GM18508 (cell line): ENCODE measurements around the gene DUOX2.

ENCODE experiments used
- ATAC-seq: cut with Tn5 transposase; IDR thresholded peaks from one replicate; pipeline ENCODE4 v1.9.1; 2021; ENCODE audit warnings: moderate number of reproducible peaks; ENCODE audit not compliant: insufficient read depth, unreplicated experiment

The DUOX2 gene

GRCh38 chr15:45121020-45121419 is 7.0 kb upstream of the DUOX2 start:
- no peak for ATAC-seq

- no peak for ATAC-seq
Measured at GRCh38 chr15:45120081-45120972, 6.4 kb upstream of the DUOX2 start.

DNA sequence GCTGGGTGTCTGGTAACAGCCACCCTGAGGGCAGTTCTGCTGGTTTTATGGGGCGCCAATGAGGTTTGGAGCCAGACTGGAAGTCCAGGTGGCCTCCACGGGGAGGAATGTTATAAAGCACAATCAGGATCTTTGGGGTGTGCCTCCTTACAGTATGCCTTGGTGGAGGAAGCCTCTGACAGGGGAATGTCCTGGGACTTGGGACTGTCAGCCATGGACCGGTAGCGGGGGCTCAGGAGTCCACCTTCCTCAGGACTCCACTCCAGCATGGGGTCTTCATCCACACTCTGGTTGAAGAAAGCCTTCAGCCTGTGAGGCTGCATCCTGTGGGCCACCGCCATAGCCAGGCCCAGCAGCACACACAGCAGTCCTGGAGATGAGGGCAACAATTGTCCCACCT is 5.0 kb upstream of the DUOX2 start:
- no peak for ATAC-seq

- peak; percentile 84 for ATAC-seq
Measured at GRCh38 chr15:45118131-45118588, 4.2 kb upstream of the DUOX2 start.

- ATAC-seq, result peak; percentile 6
Measured at GRCh38 chr15:45117308-45118130, 3.5 kb upstream of the DUOX2 start.

GRCh38 chr15:45116482-45117307 is 2.7 kb upstream of the DUOX2 start:
- ATAC-seq, result no peak

DNA sequence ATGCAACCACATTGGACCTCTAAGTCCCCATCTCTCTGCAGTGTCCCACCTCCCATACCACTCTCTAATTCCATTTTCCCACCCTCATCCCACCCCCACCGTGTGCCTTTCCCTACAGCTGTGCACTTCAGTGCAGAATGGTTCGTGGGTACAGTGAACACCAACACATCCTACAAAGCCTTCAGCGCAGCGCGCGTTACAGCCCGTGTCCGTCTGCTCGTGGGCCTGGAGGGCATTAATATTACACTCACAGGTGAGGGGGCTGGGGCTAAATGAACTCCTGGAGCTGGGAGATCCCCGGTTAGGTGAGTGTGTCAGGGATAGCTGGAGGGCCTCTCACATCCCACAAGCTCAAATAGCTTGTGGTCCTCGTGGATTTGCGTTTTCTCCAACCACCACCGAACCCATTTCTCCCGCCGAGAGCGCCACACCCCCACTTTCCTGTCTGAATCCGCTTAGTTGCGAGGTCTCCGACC is 2.1 kb upstream of the DUOX2 start:
- ATAC-seq, result no peak

- no peak for ATAC-seq
Measured at GRCh38 chr15:45115312-45115820, 1.4 kb upstream of the DUOX2 start.

- ATAC-seq, result no peak
Measured at GRCh38 chr15:45114751-45115085, 746 bp upstream of the DUOX2 start.

DNA sequence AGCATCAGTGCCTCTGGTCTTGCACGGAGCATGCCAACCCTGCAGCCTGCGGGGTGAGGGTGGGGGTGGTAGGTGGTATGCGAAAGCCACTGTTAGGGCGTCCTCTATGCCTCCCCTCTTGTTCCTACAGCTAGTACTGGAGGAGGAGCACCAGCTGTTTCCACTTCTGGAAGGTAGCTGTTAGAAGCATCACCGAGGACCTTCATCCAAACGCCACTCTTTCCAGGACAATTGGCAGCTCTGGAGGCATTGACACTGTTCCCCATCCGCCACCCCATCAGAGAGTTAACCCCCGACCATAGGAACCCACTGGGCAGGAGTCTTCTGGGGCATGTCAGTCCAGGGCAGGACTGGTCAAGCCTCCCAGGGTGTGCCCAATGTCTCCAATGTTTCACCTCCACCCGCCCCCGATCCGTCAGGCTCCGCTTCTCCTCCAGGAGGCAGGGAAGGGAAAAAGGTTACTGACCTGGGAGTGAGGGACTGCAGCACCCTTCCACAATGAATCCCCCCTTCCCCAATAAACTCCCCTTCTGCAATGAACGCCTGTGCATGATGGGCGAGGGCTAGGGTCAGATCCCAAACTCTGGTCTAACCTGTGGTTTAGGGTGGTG is 487 bp downstream of the DUOX2 start:
- ATAC-seq, result no peak

DNA sequence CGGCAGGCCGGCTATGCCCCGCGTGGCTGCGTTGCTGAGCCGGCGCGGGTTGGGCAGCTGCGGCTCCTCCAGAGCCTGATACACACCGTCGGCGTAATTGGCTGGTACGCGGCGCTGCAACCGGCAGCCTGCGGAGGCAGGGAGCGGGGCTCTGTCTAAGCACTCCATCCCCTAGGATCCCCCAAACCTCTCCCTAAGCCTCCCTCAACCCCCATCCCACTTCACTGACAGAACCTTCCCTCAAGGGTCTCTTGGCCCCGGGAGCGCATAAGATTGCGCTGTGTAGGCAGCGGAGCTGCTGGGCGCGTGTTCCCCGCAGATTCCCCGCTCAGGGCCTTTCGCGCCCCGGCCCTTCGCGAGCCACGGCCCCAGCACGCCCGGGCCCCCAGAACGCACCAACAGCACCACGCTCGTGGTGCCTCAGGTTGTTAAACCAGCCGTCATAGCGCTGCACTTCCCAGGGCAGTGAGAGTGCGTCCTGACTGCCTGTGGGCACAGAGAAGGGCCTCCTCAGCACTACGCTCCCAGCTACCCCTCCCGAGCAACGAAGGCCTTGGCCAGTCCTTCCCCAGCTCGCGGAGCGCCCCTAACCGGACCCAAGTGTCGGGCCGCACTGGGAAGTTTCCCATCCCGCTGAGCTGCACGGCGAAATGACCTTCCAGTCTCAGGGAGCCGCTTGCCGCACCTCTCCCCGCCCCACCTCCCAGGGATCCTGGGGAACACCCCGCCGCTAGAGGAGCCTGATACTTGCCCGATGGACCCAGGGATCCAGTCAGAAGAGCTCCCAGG is 1.2 kb downstream of the DUOX2 start:
- no peak for ATAC-seq

DNA sequence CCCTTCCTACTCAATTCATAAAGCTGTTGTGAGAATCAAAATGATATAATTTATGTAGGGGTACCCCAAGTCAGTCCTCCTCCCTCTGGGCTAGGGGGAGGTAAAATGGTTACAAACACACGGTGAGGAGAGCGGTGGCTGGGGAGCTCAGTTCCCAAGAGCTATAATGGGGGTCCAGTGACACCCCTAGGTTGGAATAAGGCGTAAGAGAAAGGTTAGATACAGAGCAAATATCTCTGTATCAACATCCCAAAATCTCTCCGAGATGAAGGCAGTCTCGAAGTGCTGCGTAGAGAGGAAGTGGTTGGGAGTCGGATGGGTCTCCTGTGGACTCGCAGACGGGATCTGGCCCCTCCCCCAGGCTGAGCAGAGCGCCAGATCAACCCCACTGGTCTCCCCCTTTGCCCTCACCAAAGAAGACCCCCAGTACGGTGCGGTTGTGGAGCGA is 1.8 kb downstream of the DUOX2 start:
- no peak for ATAC-seq

DNA sequence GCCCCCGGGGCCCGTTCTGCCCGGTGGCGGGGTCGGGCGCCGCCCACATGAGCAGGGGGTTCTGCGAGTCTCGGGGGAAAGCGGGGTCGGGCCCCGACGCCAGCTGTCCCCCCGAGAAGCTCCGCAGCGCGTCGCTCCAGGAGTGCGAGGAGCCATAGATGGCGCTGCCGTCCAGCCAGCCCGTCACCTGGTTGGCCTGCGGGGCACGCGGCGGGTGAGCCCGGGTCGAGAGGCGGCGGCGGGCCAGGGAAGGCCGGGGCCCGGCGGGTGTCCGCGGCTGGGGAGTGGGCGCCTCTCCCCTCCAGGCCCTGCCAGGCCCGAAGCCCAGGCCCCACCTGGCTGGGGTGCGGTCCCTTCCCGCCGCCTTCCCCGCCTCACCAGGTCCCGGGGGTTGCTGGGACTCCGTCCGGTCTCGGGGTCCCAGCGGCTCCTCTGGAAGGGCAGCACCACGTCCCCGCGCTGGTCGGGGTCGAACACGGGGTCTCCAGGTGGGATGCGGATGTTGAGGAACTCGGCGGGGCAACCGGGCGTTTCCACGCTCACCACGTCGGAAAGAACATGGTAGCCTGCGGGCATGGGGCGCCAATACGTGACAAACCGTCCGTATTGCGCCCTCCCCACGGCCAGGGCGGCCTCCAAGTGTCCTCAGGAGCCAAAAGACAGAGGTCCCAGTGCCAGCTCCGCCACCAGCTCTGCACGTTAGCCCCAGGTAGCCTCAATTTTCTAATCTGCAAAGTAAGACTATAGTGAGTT is 2.4 kb downstream of the DUOX2 start:
- ATAC-seq, result no peak

GRCh38 chr15:45110256-45110820 is 3.6 kb downstream of the DUOX2 start:
- ATAC-seq, result no peak

DNA sequence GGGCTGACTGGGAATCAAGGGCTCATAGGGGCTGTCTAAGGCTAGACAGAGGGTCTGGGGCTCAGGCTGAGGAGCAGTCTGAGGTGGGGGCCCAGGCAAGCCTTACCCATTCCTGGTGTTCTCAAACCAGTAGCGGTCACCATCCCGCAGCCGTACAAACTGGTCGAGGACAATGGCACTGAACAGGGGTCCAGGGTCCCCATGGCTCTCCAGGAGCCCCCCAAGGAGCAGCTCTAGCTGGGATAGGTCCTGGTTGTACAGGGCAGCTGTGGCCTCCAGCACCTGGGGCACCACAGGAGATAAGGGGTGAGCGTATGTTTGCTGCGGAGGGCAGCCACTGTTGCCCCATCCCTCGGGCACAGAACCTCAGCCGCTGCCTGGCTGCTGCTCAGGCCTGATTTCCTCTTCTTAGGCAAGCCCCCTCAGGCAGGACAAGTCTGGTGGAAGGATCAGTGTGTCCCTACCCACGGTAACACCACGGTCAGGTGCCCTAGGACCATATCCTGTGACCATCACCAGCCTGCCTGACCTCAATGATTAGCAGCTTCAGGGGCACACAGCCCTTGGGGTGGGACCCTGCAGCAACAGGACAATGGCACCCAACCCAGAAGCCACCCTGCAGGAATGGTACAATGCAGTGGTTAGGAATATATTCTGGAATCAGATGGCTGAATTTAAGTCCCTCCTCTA is 5.9 kb downstream of the DUOX2 start:
- no peak for ATAC-seq

- no peak for ATAC-seq
Measured at GRCh38 chr15:45106002-45106790, 7.8 kb downstream of the DUOX2 start.

GRCh38 chr15:45105586-45105985 is 8.4 kb downstream of the DUOX2 start:
- no peak for ATAC-seq
